ENCODE data around the gene STK40. TPM values are rescaled to one million over a fixed set of nuclear protein-coding genes. Genes with fewer than 3 reads are reported as not detected.

STK40 gene
- total RNA-seq, 1 experiment from 2014 or later = 49.6 TPM

DNA sequence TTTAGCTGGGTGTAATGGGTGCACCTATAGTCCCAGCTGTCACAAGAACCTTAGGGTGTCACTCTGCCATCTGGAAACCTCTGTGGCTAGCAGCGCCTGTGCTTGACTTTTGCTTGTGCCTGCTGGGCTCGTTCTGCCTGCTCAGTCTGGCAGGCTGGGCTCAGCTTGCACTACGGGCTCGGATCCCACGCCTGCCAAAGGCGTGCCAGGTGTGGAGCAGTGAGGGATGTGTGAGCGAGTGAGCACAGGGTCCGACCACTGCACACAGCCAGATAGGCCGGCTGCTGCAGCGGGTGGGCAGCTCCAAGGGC, 14.7 kb upstream of the STK40 start:
- no peak overlapping the region for H3K4me3 ChIP-seq (ENCODE audit: low read depth in 2 of 2, low read length in 2 of 2)
- ChIA-PET CTCF (interaction anchor here (0.7 to 1.0 kb wide), 2 partner anchors 28 to 31 kb away, joined by 5 to 15 read pairs; no protein-coding TSS in a partner anchor), POLR2A (no interaction called here)
- in situ Hi-C loops (cut with HindIII; ENCODE audit: low pct_unique_long_range_greater_than_20kb, low sequenced_read_pairs) = no loop called here
- no TSS peak for BruUV-seq (replicated peaks)
- no peaks in the 10 kb centered on the region for H3K27me3 ChIP-seq (ENCODE audit: control insufficient read depth, insufficient read depth, low read length)
- no peaks in the 10 kb centered on the region for H3K36me3 ChIP-seq (ENCODE audit: control insufficient read depth, insufficient read depth, low read length)
- no peaks in the 10 kb centered on the region for H3K4me1 ChIP-seq (ENCODE audit: control insufficient read depth, insufficient read depth, low read length)
- H3K27ac ChIP-seq (ENCODE audit: low read length) = no peak overlapping the region
- DNase-seq (ENCODE audit: low read depth, low spot score) (no peak), ATAC-seq (no peak)
- intact Hi-C loops (cut with micrococcal nuclease; ENCODE audit: unreplicated experiment) = no loop called here
- TF ChIP-seq CTCF (IDR thresholded peaks at IDR 0.05) (no peak), SIN3A (IDR thresholded peaks at IDR 0.05; ENCODE audit: borderline replicate concordance, insufficient read depth, low read depth, low read length) (no peak), TCF7L2 (IDR thresholded peaks at IDR 0.05; ENCODE audit: low read depth, low read length) (no peak), REST (IDR thresholded peaks at IDR 0.05; ENCODE audit: insufficient read depth in 1 of 2, low read depth in 2 of 2, low read length in 1 of 2) (no peak), POLR2AphosphoS5 (IDR thresholded peaks at IDR 0.05; ENCODE audit: low read depth, low read length) (no peak)
- no peaks in the 10 kb centered on the region for H3K9me3 ChIP-seq (ENCODE audit: control insufficient read depth, insufficient read depth, low read depth, low read length)

DNA sequence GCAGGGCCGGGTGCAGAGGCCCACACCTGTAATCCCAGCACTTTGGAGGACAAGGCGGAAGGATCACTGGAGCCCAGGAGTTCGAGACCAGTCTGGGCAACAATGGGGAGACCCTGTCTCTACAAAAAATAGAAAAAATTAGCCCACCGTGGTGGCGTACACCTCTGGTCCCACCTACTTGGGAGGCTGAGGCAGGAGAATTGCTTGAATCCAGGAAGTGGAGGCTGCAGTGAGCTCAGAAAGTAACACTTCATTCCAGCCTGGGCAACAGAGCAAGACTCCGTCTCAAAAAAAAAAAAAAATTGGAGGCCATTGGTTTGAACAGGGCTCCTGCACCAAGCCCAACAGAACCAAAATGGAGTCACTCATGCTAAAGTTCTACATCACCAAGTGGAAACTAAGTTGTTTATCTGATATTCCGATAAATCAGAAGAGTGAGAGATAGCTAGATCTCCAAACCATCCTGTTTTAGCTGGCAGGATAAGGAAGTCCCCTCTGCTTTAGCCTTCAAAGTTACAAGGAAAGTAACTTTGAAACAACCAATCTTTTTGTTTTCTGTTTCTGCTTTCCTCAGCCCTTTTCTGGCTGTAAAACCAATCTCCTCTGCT, 12.8 kb upstream of the STK40 start:
- CTCF ChIA-PET = interaction anchor here (0.6 kb wide), 1 partner anchor 174 kb away, joined by 10 read pairs; no protein-coding TSS in a partner anchor
- BruUV-seq (replicated peaks) = no TSS peak
- POLR2A ChIA-PET = interaction anchor here (0.6 to 0.7 kb wide), 2 partner anchors 26 to 52 kb away, joined by 3 to 4 read pairs; partner anchors contain the start of gene OSCP1
- H3K9me3 ChIP-seq (ENCODE audit: control insufficient read depth, insufficient read depth, low read depth, low read length) = no peaks in the 10 kb centered on the region
- no peak for DNase-seq (ENCODE audit: low read depth, low spot score)
- H3K4me3 ChIP-seq (ENCODE audit: low read depth in 2 of 2, low read length in 2 of 2) = peak overlapping the region; percentile 80 to 93; a peak in 3 of 4 replicates
- intact Hi-C loops (cut with micrococcal nuclease; ENCODE audit: unreplicated experiment) (no loop called here), in situ Hi-C loops (cut with HindIII; ENCODE audit: low pct_unique_long_range_greater_than_20kb, low sequenced_read_pairs) (no loop called here)
- peak overlapping the region; percentile 79 for H3K27ac ChIP-seq (ENCODE audit: low read length)
- no peak for ATAC-seq
- TF ChIP-seq SIN3A (IDR thresholded peaks at IDR 0.05; ENCODE audit: borderline replicate concordance, insufficient read depth, low read depth, low read length) = no peak
- TF ChIP-seq REST (IDR thresholded peaks at IDR 0.05; ENCODE audit: insufficient read depth in 1 of 2, low read depth in 2 of 2, low read length in 1 of 2) = no peak
- TF ChIP-seq TCF7L2 (IDR thresholded peaks at IDR 0.05; ENCODE audit: low read depth, low read length) = no peak
- H3K4me1 ChIP-seq (ENCODE audit: control insufficient read depth, insufficient read depth, low read length) = no peaks in the 10 kb centered on the region
- H3K36me3 ChIP-seq (ENCODE audit: control insufficient read depth, insufficient read depth, low read length) = no peaks in the 10 kb centered on the region
- no peaks in the 10 kb centered on the region for H3K27me3 ChIP-seq (ENCODE audit: control insufficient read depth, insufficient read depth, low read length)

All from Panc1 (cell line).